Stimulated activated naive CD4-positive, alpha-beta T cell (primary cell): ENCODE data around the gene TSR1.

Experiments
- DNase-seq, 6 experiments: peaks; one replicate each; lab custom pipeline; 2025; lab: John Stamatoyannopoulos, UW

Gene TSR1

GRCh38 chr17:2336215-2336851, at the start of gene TSR1:
TSR1 (minus strand) TSS chr17:2336457; CDS start chr17:2336427, 30 bp downstream.
- DNase-seq, result peak; percentile 78 to 90 (median 83)

- no peak for DNase-seq
Measured at GRCh38 chr17:2385240-2386210, 49.3 kb upstream of the TSR1 start.

GRCh38 chr17:2384439-2385127, 48.3 kb upstream of the TSR1 start:
- no peak for DNase-seq

- no peak for DNase-seq
Measured at GRCh38 chr17:2383628-2384167, 47.4 kb upstream of the TSR1 start.

GRCh38 chr17:2380950-2381649, 44.8 kb upstream of the TSR1 start:
- DNase-seq, result no peak

GRCh38 chr17:2380226-2380922, 44.1 kb upstream of the TSR1 start:
- DNase-seq, result no peak

GRCh38 chr17:2379489-2380225, 43.4 kb upstream of the TSR1 start:
- DNase-seq, result no peak

GRCh38 chr17:2378905-2379304, 42.6 kb upstream of the TSR1 start:
- no peak for DNase-seq

GRCh38 chr17:2377659-2378058, 41.4 kb upstream of the TSR1 start:
- no peak for DNase-seq

- DNase-seq, result no peak
Measured at GRCh38 chr17:2376107-2376506, 39.9 kb upstream of the TSR1 start.

- DNase-seq, result no peak
Measured at GRCh38 chr17:2375406-2375805, 39.1 kb upstream of the TSR1 start.

- DNase-seq, result no peak
Measured at GRCh38 chr17:2374549-2375285, 38.5 kb upstream of the TSR1 start.

GRCh38 chr17:2373179-2373578, 36.9 kb upstream of the TSR1 start:
- DNase-seq, result no peak

- DNase-seq, result no peak
Measured at GRCh38 chr17:2372681-2373080, 36.4 kb upstream of the TSR1 start.

GRCh38 chr17:2372180-2372579, 35.9 kb upstream of the TSR1 start:
- no peak for DNase-seq

GRCh38 chr17:2371183-2372130, 35.2 kb upstream of the TSR1 start:
- no peak for DNase-seq

GRCh38 chr17:2370211-2370589, 33.9 kb upstream of the TSR1 start:
- no peak for DNase-seq

GRCh38 chr17:2369551-2370210, 33.4 kb upstream of the TSR1 start:
- DNase-seq, result no peak
